Measurements from ENCODE around the gene TEX14.
A peak's percentile ranks its signal among the peaks of the same experiment; 100 is the strongest.

Gene TEX14

GRCh38 chr17:58516644-58517377 is 175.0 kb downstream of the TEX14 start:
- DNase-seq = no peak

- DNase-seq = no peak
These were observed 176.6 kb downstream of the TEX14 start for GRCh38 chr17:58515286-58515685.

- no peak for DNase-seq
These were observed 177.1 kb downstream of the TEX14 start for GRCh38 chr17:58514770-58515157.

GRCh38 chr17:58513965-58514769 is 177.7 kb downstream of the TEX14 start, which contains the start of gene MTMR4:
Gene MTMR4 (minus strand): TSS chr17:58514638. CDS start chr17:58514407, 231 bp downstream.
- DNase-seq = peak; percentile 82

- no peak for DNase-seq
These were observed 178.4 kb downstream of the TEX14 start for GRCh38 chr17:58513267-58513964.

- DNase-seq = no peak
These were observed 181.8 kb downstream of the TEX14 start for GRCh38 chr17:58510075-58510474.

GRCh38 chr17:58508341-58509067 is 183.3 kb downstream of the TEX14 start:
- DNase-seq = no peak

GRCh38 chr17:58507123-58507634 is 184.7 kb downstream of the TEX14 start:
- peak; percentile 19 for DNase-seq

Data from EL (cell line).